SK-N-SH treated with all-trans-retinoic acid at 6 μM for 48 hours (cell line): ENCODE results near the gene NINJ2.

Source experiments
- ATAC-seq: fragments of 200-7000 bp; cut with Tn5 transposase; 3 replicates; pipeline ENCODE4 v1.9.1; 2020; ENCODE audit warnings: mild to moderate bottlenecking, moderate library complexity
- ARNTL ChIP-seq: fragments of 450-650 bp; formaldehyde crosslinking; IDR thresholded peaks from 2 replicates; pipeline ENCODE4 v1.5.0; 2020; ENCODE audit warnings: low read depth, mild to moderate bottlenecking, moderate library complexity, borderline replicate concordance
- BACH2 ChIP-seq: fragments of 250-450 bp; sonication (Bioruptor Pico); IDR thresholded peaks from 2 replicates; pipeline ENCODE4 v1.9.0; 2021; ENCODE audit warnings: mild to moderate bottlenecking, borderline replicate concordance
- CREB5 ChIP-seq: fragments of 250-450 bp; sonication (Bioruptor Pico); IDR thresholded peaks from 2 replicates; pipeline ENCODE4 v1.5.1; 2020; ENCODE audit warnings: low read depth, mild to moderate bottlenecking, moderate library complexity
- CSDC2 ChIP-seq: fragments of 250-450 bp; sonication (Bioruptor Pico); IDR thresholded peaks from 2 replicates; pipeline ENCODE4 v1.5.0; 2020; ENCODE audit warnings: mild to moderate bottlenecking, moderate library complexity
- CSRNP3 ChIP-seq: fragments of 250-450 bp; sonication (Bioruptor Pico); IDR thresholded peaks from 2 replicates; pipeline ENCODE4 v1.5.1; 2021; ENCODE audit warnings: mild to moderate bottlenecking, moderate library complexity
- ESRRG ChIP-seq: fragments of 250-450 bp; sonication (Bioruptor Pico); IDR thresholded peaks from 2 replicates; pipeline ENCODE4 v1.6.1; 2021; ENCODE audit warnings: mild to moderate bottlenecking
- GLIS3 ChIP-seq: fragments of 250-450 bp; sonication (Bioruptor Pico); IDR thresholded peaks from 2 replicates; pipeline ENCODE4 v1.5.0; 2020; ENCODE audit warnings: mild to moderate bottlenecking, moderate library complexity
- OSR1 ChIP-seq: fragments of 250-450 bp; sonication (Bioruptor Pico); IDR thresholded peaks from 2 replicates; pipeline ENCODE4 v1.8.0; 2022; ENCODE audit warnings: moderate library complexity, mild to moderate bottlenecking, inconsistent platforms
- POU6F1 ChIP-seq: fragments of 250-450 bp; sonication (Bioruptor Pico); IDR thresholded peaks from 2 replicates; pipeline ENCODE4 v1.8.0; 2021; ENCODE audit warnings: low read depth, mild to moderate bottlenecking, moderate library complexity, borderline replicate concordance
- PPARA ChIP-seq: fragments of 250-450 bp; sonication (Bioruptor Pico); IDR thresholded peaks from 2 replicates; pipeline ENCODE4 v1.5.0; 2020; ENCODE audit warnings: mild to moderate bottlenecking, borderline replicate concordance
- RARB ChIP-seq: fragments of 250-450 bp; sonication (Bioruptor Pico); IDR thresholded peaks from 2 replicates; pipeline ENCODE4 v1.8.0; 2021; ENCODE audit warnings: mild to moderate bottlenecking, moderate library complexity
- TCF4 ChIP-seq: fragments of 250-450 bp; sonication (Bioruptor Pico); IDR thresholded peaks from 2 replicates; pipeline ENCODE4 v1.8.0; 2021; ENCODE audit warnings: mild to moderate bottlenecking, moderate library complexity, borderline replicate concordance
- TOX ChIP-seq: fragments of 250-450 bp; sonication (Bioruptor Pico); IDR thresholded peaks from 2 replicates; pipeline ENCODE4 v1.8.0; 2021; ENCODE audit warnings: mild to moderate bottlenecking, moderate library complexity, borderline replicate concordance
- TSHZ2 ChIP-seq: fragments of 250-450 bp; sonication (Bioruptor Pico); IDR thresholded peaks from 2 replicates; pipeline ENCODE4 v1.5.0; 2020; ENCODE audit warnings: mild to moderate bottlenecking, moderate library complexity
- ZC3H10 ChIP-seq: fragments of 250-450 bp; sonication (Bioruptor Pico); IDR thresholded peaks from 2 replicates; pipeline ENCODE4 v1.5.1; 2021; ENCODE audit warnings: mild to moderate bottlenecking, moderate library complexity
- ZFP3 ChIP-seq: fragments of 250-450 bp; sonication (Bioruptor Pico); IDR thresholded peaks from 2 replicates; pipeline ENCODE4 v1.5.0; 2020; ENCODE audit warnings: mild to moderate bottlenecking, moderate library complexity
- ZNF565 ChIP-seq: fragments of 450-650 bp; formaldehyde crosslinking; conservative IDR thresholded peaks from 2 replicates; pipeline ENCODE4 v1.5.0; 2020; ENCODE audit warnings: low read depth, mild to moderate bottlenecking, moderate library complexity
- ZNF70 ChIP-seq: fragments of 450-650 bp; formaldehyde crosslinking; IDR thresholded peaks from 2 replicates; pipeline ENCODE4 v1.5.0; 2020; ENCODE audit warnings: mild to moderate bottlenecking, moderate library complexity
- ZNF8 ChIP-seq: fragments of 450-650 bp; formaldehyde crosslinking; IDR thresholded peaks from 2 replicates; pipeline ENCODE4 v1.5.0; 2020; ENCODE audit warnings: mild to moderate bottlenecking, moderate library complexity

Gene NINJ2

GRCh38 chr12:625998-626397 lies 37.2 kb downstream of the NINJ2 start:
- ATAC-seq, result no peak
- TF ChIP-seq GLIS3 (CRISPR knock-in tag) (no peak), CSDC2 (CRISPR knock-in tag) (no peak), BACH2 (CRISPR knock-in tag) (no peak), TOX (CRISPR knock-in tag) (no peak), TSHZ2 (CRISPR knock-in tag) (no peak), ZFP3 (CRISPR knock-in tag) (no peak), ZC3H10 (CRISPR knock-in tag) (no peak), ZNF70 (no peak)
- TF ChIP-seq, all 23 proteins: peak for 0

- TF ChIP-seq ESRRG (no peak), GLIS3 (CRISPR knock-in tag) (no peak), CSRNP3 (CRISPR knock-in tag) (no peak), ZC3H10 (CRISPR knock-in tag) (no peak), OSR1 (CRISPR knock-in tag) (no peak), BACH2 (CRISPR knock-in tag) (no peak), RARB (CRISPR knock-in tag) (no peak), PPARA (CRISPR knock-in tag) (no peak), POU6F1 (no peak), ZNF8 (CRISPR knock-in tag) (no peak), ZNF565 (no peak), CSDC2 (CRISPR knock-in tag) (no peak), CREB5 (CRISPR knock-in tag) (no peak), TCF4 (CRISPR knock-in tag) (no peak), TSHZ2 (CRISPR knock-in tag) (no peak), ARNTL (no peak)
- no peak for ATAC-seq
These were observed 39.3 kb downstream of the NINJ2 start for GRCh38 chr12:623865-624372.

- TF ChIP-seq PPARA (CRISPR knock-in tag), result no peak
- ATAC-seq, result no peak
These were observed 39.9 kb downstream of the NINJ2 start for GRCh38 chr12:623172-623864.
